ENCODE measurements around the gene EPHX1. TPM values are rescaled to one million over a fixed set of nuclear protein-coding genes. Genes with fewer than 3 reads are reported as not detected.
A peak's percentile ranks its signal among the peaks of the same experiment; 100 is the strongest.
"Not testable (repeated sequence)": the region's sequence is repeated elsewhere in the genome, so short reads cannot be mapped to it uniquely, and the experiment has no call there.

Gene EPHX1
- total RNA-seq, 1 donor from 2014 or later = 41.5 TPM

GRCh38 chr1:225886159-225887029 is 76.5 kb downstream of the EPHX1 start:
- Mint-ChIP-seq H3K4me1 (ENCODE audit: low read depth) (peaks cover 30% of the 10 kb centered on the region), H3K36me3 (ENCODE audit: insufficient read depth) (peaks cover 6% of the 10 kb centered on the region), H3K4me3 (ENCODE audit: low read depth) (no peak overlapping the region), H3K27ac (peak overlapping the region; percentile 56), H3K27me3 (no peaks in the 10 kb centered on the region), H3K9me3 (ENCODE audit: low read depth) (no peaks in the 10 kb centered on the region)
- TF ChIP-seq, protein P1, sequence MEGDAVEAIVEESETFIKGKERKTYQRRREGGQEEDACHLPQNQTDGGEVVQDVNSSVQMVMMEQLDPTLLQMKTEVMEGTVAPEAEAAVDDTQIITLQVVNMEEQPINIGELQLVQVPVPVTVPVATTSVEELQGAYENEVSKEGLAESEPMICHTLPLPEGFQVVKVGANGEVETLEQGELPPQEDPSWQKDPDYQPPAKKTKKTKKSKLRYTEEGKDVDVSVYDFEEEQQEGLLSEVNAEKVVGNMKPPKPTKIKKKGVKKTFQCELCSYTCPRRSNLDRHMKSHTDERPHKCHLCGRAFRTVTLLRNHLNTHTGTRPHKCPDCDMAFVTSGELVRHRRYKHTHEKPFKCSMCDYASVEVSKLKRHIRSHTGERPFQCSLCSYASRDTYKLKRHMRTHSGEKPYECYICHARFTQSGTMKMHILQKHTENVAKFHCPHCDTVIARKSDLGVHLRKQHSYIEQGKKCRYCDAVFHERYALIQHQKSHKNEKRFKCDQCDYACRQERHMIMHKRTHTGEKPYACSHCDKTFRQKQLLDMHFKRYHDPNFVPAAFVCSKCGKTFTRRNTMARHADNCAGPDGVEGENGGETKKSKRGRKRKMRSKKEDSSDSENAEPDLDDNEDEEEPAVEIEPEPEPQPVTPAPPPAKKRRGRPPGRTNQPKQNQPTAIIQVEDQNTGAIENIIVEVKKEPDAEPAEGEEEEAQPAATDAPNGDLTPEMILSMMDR (IDR thresholded peaks at IDR 0.05; ENCODE audit: unreplicated experiment) = no peak
- no peak for DNase-seq (ENCODE audit: low spot score, unreplicated experiment)

- H3K27me3 Mint-ChIP-seq = no peaks in the 10 kb centered on the region
- no peaks in the 10 kb centered on the region for H3K9me3 Mint-ChIP-seq (ENCODE audit: low read depth)
- peak overlapping the region; percentile 26 for H3K4me3 Mint-ChIP-seq (ENCODE audit: low read depth)
- peaks cover 31% of the 10 kb centered on the region for H3K4me1 Mint-ChIP-seq (ENCODE audit: low read depth)
- peaks cover 6% of the 10 kb centered on the region for H3K36me3 Mint-ChIP-seq (ENCODE audit: insufficient read depth)
- no peak for DNase-seq (ENCODE audit: low spot score, unreplicated experiment)
- TF ChIP-seq, protein P1 (IDR thresholded peaks at IDR 0.05; ENCODE audit: unreplicated experiment) = no peak
- peak overlapping the region; percentile 56 for H3K27ac Mint-ChIP-seq
Observed at GRCh38 chr1:225887030-225887314, 77.0 kb downstream of the EPHX1 start.

DNA sequence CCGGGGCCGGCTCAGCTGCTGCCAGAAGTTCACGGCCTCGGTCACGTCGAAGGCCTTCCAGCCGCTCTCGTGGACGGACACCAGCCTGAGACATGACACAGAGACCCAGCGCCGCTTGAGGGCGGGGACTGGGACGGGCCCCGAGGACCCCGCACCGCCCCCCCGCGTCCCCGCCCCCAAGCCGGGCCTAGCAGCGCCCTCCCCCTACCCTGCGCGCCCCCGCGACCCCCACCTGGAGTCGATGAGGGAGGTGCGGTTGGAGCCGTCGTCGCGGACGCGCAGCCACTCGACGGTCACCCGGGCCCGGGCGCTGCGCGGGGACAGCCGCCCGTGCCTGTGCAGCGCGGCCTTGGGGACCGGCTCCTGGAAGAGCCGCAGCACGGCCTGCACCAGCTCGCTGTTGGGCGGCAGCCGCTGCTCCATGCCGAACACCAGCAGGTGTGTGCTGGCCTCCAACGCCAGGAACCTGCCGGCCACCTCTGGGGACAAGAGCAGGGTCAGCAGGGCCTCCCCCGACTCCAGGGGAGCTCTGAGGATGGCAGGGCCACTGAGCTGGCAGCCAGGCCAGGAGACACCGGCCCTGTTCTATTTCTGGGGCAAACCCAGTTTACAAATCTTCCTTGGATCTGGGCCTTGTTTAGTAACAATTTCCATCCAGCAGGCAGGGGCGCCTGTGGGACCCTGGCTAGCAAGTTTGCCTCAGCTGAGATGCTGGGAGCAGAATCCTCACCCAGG is 77.8 kb downstream of the EPHX1 start:
- H3K27me3 Mint-ChIP-seq; H3K36me3 Mint-ChIP-seq (ENCODE audit: insufficient read depth); H3K9me3 Mint-ChIP-seq (ENCODE audit: low read depth); DNase-seq (ENCODE audit: low spot score, unreplicated experiment): not testable (repeated sequence)
- H3K27ac Mint-ChIP-seq = peak overlapping the region; percentile 73
- peak overlapping the region; percentile 63 for H3K4me3 Mint-ChIP-seq (ENCODE audit: low read depth)
- peaks cover 31% of the 10 kb centered on the region for H3K4me1 Mint-ChIP-seq (ENCODE audit: low read depth)

GRCh38 chr1:225888289-225888897 is 78.5 kb downstream of the EPHX1 start:
- H3K9me3 Mint-ChIP-seq (ENCODE audit: low read depth) = no peaks in the 10 kb centered on the region
- peak overlapping the region; percentile 73 for H3K27ac Mint-ChIP-seq
- peaks cover 6% of the 10 kb centered on the region for H3K36me3 Mint-ChIP-seq (ENCODE audit: insufficient read depth)
- H3K4me1 Mint-ChIP-seq (ENCODE audit: low read depth) = peaks cover 28% of the 10 kb centered on the region
- peak overlapping the region; percentile 63 for H3K4me3 Mint-ChIP-seq (ENCODE audit: low read depth)
- TF ChIP-seq, protein P1 (IDR thresholded peaks at IDR 0.05; ENCODE audit: unreplicated experiment) = no peak
- DNase-seq (ENCODE audit: low spot score, unreplicated experiment) = no peak
- H3K27me3 Mint-ChIP-seq = no peaks in the 10 kb centered on the region

- DNase-seq (ENCODE audit: low spot score, unreplicated experiment) = no peak
- Mint-ChIP-seq H3K27ac (peak within 1 kb of the TSS; percentile 90), H3K27me3 (no peaks in the 10 kb centered on the region), H3K4me1 (ENCODE audit: low read depth) (peaks cover 27% of the 10 kb centered on the region), H3K36me3 (ENCODE audit: insufficient read depth) (peaks cover 6% of the 10 kb centered on the region), H3K4me3 (ENCODE audit: low read depth) (peak within 1 kb of the TSS; percentile 63), H3K9me3 (ENCODE audit: low read depth) (no peaks in the 10 kb centered on the region)
- TF ChIP-seq, protein P1 (IDR thresholded peaks at IDR 0.05; ENCODE audit: unreplicated experiment) = no peak
Observed at GRCh38 chr1:225888898-225889601, 79.1 kb downstream of the EPHX1 start, which contains the start of gene LEFTY1. LEFTY1 (minus strand) TSS chr1:225889146; CDS start chr1:225889066, 80 bp downstream.

All from progenitor cell of endocrine pancreas (in vitro differentiated cells).